C4-2B (cell line): Measurements from ENCODE around the gene ATG10.

Experiments
- H3K27ac ChIP-seq: fragments of 450-650 bp; 2 replicates; pipeline ENCODE4 v1.5.1; 2017
- ZFX ChIP-seq: fragments of 450-650 bp; IDR thresholded peaks from 2 replicates; pipeline ENCODE4 v1.6.1; 2017
- TF ChIP-seq, protein P1 (sequence below): fragments of 450-650 bp; conservative IDR thresholded peaks from 2 replicates; pipeline ENCODE4 v1.5.1; 2017; ENCODE audit warnings: mild to moderate bottlenecking

Gene ATG10

DNA sequence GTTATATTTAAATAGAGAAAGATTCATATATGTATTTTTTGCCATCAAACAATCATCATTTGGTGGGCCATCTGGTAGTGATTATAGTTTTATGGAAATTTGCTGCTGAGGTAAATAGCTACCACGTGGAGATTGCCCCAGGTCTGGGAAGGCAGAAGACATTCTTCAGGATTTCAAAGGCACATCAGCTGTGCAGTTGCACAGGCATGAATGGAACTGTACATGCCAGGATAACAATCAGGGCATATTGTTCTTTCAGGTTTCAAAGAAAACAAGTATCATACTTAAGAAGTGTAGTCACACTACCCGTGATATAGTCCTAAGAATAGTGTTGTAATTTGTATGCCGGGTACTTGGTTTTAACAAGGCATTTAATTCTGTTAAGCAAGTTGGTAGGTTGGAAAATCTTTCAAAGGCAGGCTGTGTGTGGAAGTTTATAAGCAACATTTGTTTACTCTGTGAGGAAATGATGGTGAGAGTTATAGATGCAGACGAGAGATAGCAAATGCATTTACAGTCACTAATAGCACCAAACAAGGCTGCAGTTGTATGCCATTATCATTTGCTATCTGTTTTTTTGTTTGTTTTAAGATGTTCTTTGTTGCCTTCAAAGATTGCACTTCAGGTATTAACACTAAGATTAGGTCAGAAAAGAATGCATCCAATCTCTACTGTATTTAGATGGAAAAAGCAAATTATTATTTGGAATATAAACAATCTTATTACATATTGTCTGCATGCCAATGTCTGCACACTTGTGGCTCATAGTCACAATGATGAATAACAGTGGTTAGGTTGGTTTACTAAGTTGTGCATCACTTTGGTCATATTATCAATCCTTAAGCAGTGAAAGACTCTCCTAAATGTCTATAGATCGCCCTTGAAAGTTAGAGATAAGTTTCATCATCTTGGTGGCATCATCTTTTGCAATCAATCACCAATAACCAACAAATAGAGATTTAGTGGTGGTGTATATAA is 251.1 kb downstream of the ATG10 start:
- TF ChIP-seq, protein P1, sequence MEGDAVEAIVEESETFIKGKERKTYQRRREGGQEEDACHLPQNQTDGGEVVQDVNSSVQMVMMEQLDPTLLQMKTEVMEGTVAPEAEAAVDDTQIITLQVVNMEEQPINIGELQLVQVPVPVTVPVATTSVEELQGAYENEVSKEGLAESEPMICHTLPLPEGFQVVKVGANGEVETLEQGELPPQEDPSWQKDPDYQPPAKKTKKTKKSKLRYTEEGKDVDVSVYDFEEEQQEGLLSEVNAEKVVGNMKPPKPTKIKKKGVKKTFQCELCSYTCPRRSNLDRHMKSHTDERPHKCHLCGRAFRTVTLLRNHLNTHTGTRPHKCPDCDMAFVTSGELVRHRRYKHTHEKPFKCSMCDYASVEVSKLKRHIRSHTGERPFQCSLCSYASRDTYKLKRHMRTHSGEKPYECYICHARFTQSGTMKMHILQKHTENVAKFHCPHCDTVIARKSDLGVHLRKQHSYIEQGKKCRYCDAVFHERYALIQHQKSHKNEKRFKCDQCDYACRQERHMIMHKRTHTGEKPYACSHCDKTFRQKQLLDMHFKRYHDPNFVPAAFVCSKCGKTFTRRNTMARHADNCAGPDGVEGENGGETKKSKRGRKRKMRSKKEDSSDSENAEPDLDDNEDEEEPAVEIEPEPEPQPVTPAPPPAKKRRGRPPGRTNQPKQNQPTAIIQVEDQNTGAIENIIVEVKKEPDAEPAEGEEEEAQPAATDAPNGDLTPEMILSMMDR = no peak
- TF ChIP-seq ZFX = no peak
- no peak overlapping the region for H3K27ac ChIP-seq

DNA sequence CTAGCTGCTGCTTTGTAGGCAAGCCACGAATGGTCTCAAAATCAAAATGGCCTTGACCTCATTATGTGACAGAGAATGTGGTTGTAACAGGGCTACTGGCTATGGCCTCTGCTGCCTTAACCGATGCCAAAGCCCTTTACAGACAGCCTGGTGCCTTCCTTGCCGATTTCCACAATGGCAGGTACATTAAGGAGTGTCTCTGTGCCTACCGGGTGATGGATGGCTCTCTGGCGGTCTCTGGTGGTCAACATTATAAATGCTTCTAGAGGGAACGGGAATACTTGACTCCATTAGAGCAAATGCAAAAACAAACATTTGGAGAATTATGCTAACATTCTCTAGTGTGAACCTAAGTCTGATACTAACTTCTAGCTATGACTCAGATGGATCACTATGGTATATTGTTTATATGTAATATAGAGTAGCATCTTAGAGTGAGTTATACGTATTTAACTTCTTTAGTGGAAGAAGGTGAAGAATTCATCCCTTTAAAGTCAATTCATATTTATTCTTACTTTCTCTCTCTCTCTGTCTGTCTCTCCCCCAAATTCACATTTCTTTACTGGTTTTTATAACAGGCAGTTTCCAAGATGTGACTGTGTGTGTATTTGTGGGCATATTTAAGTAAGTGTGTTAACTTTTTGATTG is 253.8 kb downstream of the ATG10 start:
- no peak for TF ChIP-seq ZFX
- TF ChIP-seq, protein P1 = peak; percentile 95

DNA sequence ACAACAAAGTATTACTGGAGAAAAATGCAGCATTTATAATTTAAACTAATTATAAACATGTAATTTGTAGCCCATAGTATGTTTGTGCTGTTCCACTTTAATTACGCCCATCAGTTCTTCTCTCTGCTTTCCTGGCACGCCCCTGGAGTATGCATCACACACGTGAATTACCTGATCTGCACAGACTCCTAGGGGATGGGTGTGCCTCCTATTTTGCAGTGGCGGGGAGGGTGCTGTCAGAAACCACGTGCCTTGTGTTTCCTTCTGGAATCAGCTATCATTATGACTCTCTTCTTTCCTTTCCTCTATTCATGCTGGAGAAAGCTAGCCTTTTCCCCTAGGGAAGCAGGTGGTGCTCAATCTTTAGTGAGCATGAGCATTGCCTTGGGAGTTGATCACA is 263.1 kb downstream of the ATG10 start:
- no peak for TF ChIP-seq ZFX
- TF ChIP-seq, protein P1 = no peak
- H3K27ac ChIP-seq = no peak overlapping the region

More for the DNA sequence above, 253.8 kb downstream of the ATG10 start:
- no peak overlapping the region for H3K27ac ChIP-seq

DNA sequence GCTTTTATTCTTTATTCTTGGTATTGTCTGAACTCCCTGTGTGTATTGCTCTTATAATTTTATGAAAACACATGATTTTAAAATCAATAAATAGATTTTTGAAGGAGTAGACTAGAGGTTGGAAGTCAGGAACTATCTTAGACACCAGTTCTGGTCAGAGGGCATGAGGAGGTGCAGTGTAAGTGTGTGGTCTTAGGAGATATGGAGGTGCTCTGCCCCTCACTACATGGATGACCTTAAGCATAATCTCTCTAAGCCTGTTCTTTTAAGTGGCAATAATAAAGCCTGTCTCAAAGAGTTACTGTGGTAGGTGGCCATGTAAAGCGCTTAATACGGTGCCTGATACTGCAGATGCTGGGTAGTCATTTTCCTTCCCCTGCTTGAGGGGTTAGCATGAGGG is 272.3 kb downstream of the ATG10 start:
- no peak overlapping the region for H3K27ac ChIP-seq
- TF ChIP-seq ZFX = no peak
- TF ChIP-seq, protein P1 = no peak

DNA sequence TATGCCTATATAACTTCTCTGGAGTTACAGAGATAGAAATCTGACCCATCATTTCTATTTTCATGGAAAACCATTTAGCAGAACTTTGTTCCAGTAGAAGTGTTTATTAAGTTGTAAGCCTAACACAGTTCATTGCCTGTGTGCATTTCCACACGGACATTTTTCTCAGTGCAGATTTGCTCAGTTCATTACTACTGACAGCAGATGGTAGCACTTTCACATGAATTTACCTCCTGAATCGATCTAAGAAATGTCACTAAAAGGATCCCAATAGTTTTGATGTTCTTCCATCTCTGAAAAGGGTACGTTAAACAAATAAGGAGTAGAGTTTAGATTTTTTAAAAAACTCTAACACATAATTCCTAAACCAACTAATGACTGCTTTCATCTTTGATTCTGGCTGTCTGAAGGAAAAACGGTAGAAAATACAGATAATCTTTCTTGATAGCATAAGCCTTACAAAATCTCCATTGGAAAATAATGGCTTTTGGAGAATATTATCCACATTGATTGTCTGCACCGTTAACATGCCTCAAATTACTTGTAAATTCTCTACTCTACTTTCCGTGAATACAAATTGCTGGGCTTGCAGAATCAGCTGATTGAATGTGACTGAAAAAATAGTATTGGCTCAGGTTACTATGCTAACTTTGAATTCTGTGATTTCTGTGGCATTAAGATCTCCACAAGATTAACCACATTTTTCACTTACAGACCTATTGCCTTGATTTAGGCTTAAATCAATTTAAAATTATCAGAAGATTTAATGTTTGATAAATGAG is 273.2 kb downstream of the ATG10 start:
- no peak for TF ChIP-seq ZFX
- TF ChIP-seq, protein P1 = no peak
- no peak overlapping the region for H3K27ac ChIP-seq

DNA sequence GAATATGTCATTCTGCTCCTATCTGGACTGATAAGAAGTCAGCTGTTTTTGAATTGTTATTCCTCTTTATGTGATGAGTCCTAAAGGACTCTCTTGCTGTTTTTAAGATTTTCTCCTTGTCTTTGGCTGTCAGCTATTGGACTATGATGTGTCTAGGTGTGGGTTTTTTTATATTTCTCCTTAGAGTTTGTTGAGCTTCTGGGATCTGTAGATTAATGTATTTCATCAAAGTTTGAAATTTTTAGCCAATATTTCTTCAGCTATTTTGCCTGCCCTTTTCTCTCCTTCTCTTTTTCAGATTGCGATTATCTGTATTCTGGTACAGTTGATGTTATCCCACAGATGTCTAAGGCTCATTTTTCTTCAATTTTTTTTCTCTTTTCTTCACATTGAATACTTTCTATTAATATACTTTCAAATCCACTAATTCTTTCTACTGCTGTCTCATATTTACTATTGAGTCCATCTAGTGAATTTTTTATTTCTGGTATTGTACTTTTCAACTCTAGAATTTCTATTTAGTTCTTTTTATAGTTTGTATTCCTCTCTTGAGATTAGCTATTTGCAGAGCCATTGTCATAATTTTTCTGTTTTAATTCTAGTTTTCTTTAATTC is 275.2 kb downstream of the ATG10 start:
- no peak for TF ChIP-seq ZFX
- TF ChIP-seq, protein P1 = no peak
- no peak overlapping the region for H3K27ac ChIP-seq
